GM18907 (cell line): ENCODE measurements around the gene SLC25A22.

ENCODE experiments used
- ATAC-seq: cut with Tn5 transposase; IDR thresholded peaks from one replicate; pipeline ENCODE4 v1.9.1; 2021; ENCODE audit warnings: mild to moderate bottlenecking, moderate library complexity; ENCODE audit not compliant: unreplicated experiment

Gene SLC25A22

GRCh38 chr11:804599-804964 is 6.5 kb upstream of the SLC25A22 start:
- no peak for ATAC-seq

- no peak for ATAC-seq
These were observed 5.9 kb upstream of the SLC25A22 start for GRCh38 chr11:803770-804598.

GRCh38 chr11:803467-803742 is 5.3 kb upstream of the SLC25A22 start:
- no peak for ATAC-seq

- ATAC-seq, result no peak
These were observed 4.8 kb upstream of the SLC25A22 start for GRCh38 chr11:802693-803466.

GRCh38 chr11:802018-802617 is 4.0 kb upstream of the SLC25A22 start:
- ATAC-seq, result no peak

GRCh38 chr11:801097-801780 is 3.2 kb upstream of the SLC25A22 start:
- no peak for ATAC-seq

GRCh38 chr11:800473-800872 is 2.4 kb upstream of the SLC25A22 start:
- no peak for ATAC-seq

GRCh38 chr11:799641-800316 is 1.7 kb upstream of the SLC25A22 start:
- no peak for ATAC-seq

- peak; percentile 41 for ATAC-seq
These were observed 587 bp downstream of the SLC25A22 start for GRCh38 chr11:797296-798092.

- no peak for ATAC-seq
These were observed 1.4 kb downstream of the SLC25A22 start for GRCh38 chr11:796565-797295.

GRCh38 chr11:795634-796564 is 2.2 kb downstream of the SLC25A22 start:
- no peak for ATAC-seq

GRCh38 chr11:794766-795633 is 3.1 kb downstream of the SLC25A22 start:
- ATAC-seq, result no peak

GRCh38 chr11:794013-794765 is 3.9 kb downstream of the SLC25A22 start:
- ATAC-seq, result no peak

- ATAC-seq, result no peak
These were observed 4.5 kb downstream of the SLC25A22 start for GRCh38 chr11:793556-793955.

- no peak for ATAC-seq
These were observed 5.2 kb downstream of the SLC25A22 start for GRCh38 chr11:792873-793272.

- ATAC-seq, result no peak
These were observed 5.6 kb downstream of the SLC25A22 start for GRCh38 chr11:792535-792821.
